Stimulated activated CD4-positive, alpha-beta T cell treated with anti-CD3 and anti-CD28 coated beads, Interleukin-15, amount 100 ng/mL, for 48 hours (primary cell): ENCODE data around the gene GBP4.

ENCODE experiments used
- DNase-seq, 2 donors: peaks; one replicate each; pipeline ENCODE4 v3.0.0-alpha.2; 2020; ENCODE audit warnings: low read depth in 2 of 2

The GBP4 gene

DNA sequence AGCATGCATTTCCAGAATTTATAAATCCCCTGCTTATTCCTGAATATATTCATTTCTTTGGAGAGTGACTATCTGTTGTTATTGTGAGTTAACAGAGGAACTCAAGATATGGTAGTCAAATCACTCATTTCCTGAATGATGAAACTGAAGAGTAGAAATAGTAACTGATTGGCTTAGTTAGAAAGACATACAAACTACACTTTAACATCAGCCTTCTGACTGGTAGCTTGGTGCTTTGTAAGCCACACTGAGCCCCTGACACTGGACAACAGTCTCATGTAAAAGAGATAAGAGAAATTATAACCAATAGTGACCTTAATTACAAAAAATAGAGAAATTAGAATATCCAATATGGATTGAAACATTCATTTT, 27.7 kb downstream of the GBP4 start:
- DNase-seq: no peak

DNA sequence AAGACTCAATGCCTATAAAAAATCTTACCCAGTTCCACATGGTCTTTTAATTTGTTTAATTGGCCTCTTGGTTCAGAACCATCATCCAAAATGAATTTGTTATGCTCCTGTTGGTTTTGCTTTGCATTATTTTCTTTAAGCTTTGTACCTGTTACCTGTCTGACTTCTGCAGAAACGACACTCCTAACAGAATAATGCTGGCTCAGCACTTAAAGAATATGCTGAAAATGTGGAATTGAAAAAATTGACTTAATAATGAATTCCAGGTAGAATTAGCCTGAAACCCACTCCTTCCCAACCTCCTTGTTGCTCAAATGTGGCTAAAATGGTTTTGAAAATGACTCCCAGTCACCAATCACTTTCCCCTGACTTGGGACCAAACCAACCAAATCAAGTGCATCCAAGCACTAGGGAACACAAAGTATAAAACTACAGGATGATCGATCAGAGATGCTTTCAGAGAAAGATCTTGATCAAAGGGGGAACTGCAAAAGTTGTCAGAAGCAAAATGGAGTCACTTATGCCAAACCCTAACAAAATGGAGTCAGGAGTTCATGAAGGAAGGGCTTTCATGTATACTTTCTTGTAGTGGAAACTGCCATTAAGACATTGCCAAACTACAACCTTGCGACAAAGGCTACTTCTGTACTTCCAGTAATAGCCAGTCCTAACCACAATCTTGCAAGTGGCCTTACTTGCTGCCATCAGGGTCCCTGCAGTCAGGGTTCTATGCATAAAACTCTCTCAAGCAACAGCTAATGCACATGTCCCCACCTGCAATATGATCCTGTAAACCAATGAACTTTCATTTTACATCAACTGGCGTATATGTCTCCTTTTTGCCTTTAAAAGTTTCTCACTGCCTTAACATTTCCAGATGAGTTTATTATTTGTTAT, 28.3 kb downstream of the GBP4 start:
- no peak for DNase-seq

DNA sequence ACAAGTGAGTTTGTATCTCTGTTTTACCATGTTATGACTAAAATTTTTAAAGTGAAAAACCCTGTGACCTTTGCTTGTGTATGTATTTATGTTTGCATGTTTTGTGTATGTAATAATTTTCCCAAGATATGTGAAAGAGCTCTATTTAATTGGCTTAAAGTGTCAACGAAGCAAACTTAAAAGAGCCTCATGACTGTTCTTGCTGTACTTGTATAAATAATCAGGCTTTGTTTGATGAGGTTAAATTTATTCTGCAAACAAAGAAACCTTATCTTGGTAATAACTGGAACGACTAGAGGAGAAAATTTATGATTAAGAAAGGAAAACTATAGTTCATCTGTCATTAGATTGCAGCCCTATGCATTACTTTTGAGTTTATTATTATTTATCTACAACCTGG, 29.6 kb downstream of the GBP4 start:
- no peak for DNase-seq

DNA sequence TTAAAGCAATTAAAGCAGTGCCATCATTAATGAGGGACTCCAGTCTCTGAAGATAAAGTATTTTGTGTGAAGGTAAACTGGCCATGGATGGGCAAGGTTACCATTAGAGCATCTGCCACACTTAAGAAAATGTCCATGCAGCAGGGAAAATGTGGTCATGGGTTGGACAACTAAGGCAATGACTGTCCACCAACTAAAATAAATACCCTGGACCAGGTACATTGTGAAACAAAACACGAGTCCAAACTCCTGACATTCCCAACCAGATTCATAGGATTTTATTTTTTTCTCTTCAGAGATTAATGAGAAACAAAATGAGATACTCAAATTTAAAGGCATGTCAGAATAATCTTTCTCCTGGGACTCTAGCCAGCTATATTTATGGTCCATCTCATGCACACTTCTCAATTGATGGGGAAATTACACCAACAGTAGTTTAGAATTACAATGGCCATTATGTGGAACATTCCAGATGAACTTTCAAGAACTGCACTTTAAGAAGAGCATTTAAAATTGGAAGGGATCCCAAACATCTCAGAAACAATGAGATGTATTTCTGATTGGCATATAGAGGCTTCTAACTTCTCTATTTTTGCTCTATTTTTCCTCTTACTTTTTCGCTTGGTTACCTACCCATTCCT, 31.0 kb downstream of the GBP4 start:
- DNase-seq: no peak

DNA sequence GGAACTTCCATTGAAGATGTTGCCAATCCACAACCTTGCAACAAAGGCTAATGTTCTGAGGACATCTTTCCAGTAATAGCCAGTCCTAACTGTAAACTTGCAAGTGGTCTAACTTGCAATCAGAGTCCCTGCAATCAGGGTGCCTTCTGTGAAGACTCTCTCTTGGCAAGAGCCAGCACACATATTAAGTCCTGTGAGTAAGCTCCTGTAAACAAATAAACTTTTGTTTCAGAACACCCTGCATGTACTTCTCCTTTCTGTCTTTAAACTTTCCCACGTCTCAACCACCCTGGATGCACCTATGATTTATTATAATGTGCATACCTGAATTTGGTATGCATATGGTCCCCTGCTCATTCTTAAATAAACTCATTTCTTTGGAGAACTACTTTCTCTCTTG, 32.0 kb downstream of the GBP4 start:
- no peak for DNase-seq

DNA sequence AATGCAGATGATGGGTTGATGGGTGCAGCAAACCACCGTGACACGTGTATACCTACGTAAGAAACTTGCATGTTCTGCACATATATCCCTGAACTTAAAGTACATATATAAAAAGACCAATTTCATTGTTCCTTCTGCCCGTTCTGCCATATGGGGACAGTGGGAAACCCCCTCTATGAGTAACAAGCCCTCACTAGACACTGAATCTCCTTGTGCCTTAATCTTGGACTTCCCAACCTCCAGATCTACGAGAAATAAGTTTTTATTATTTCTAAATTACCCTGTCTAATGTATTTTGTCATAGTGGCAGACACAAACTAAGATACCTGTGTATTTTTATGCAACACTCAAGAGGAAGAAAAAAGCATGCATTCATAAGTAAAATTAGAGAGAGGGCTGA, 32.9 kb downstream of the GBP4 start:
- no peak for DNase-seq

DNA sequence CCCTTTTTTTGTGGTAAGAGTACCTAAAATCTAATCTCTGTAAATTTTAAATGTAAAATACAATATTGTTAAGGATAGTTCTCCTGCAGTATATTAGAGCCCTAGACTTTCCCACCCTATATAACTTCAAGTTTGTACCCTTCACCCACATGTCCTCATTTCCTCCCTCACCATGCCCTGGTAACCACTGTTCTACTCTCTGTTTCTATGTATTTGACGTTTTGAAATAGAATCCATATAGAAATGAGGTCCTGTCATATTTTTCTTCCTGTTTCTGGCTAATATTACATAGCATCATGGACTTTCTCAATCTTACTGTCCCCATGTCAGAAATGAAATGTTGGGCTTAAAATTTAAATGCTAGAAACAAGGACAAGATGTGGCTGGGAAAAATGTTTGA, 47.7 kb downstream of the GBP4 start:
- DNase-seq: no peak

DNA sequence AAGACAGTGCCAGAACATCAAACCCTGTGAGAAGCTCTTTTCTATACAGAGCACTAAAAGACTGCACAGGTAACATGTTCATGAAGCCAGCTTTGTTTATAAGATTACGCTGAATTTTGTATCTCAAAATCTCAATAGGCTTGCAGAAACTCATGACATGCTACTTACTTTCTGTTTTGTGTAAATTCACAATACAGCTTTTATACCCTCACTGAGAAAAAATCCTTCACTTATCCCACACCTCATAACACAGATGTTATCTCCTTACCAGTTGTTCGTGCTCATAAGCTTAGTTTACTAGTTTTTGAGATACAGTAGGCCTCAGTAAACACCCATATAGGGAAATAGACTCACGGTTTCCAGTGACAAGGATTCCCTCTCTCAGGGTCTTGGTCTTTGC, 48.8 kb downstream of the GBP4 start:
- no peak for DNase-seq

DNA sequence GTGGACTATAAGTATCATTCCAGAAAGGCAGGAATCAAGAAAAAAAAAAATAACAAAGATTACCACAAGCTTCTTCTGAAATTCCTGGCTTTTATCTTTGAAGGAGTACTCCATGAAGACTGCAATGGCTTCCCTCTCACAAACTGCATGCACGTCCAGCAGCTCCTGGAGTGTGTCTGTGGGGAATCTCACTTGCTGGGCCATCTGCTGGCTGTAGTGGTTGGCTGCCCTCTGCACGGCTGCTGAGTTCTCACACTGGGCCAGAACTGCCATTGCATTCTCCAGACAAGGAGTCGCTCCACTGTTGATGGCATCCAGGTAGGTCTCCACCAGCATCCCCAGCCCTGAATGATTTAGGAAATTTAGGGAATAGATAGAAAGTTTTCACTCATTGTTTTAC, 49.5 kb downstream of the GBP4 start:
- no peak for DNase-seq

DNA sequence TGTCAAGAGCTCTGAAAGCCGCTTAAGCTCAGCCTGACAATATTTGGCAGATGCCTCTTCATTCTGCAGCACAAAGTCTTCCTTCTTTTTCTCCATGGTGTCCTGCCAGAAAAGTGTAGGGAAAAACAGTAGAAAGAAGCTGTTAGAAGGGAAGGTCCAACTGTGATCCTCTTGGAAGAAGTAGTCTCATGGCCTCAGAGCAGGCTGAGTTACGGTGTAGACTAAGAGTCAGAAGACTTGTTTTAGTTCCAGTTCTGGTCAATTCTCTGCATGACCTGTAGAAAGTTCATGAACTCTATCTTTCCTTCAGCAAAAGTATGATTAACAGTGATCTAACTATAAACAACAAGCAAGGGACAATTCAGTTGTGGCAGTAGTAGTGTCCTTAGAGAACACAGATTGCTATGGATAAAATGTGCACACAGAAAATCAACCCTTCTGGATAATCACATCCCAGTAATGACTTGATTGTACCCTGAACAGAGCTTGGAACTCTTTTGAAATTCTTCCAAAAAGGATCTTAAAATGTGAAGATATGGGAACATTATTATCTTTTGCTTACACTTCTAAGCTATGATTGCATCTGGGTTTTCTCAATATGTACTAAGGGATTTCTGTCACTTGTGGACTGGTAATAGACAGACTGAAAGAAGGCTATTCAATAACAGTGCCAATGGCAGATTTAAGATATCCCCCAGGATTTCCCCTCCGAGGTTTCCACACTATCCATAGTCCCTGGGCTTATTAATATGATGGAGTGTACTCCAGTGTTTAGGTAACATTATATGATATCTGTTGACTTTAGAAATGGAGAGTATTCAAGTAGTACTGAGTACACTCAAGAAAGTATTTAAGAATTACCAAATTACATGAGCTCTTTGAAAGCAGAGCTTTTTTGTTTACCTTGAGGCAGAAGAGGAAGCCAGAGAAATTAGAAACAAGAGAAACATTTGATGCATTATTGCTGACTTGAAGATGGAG, 50.8 kb downstream of the GBP4 start:
- no peak for DNase-seq

DNA sequence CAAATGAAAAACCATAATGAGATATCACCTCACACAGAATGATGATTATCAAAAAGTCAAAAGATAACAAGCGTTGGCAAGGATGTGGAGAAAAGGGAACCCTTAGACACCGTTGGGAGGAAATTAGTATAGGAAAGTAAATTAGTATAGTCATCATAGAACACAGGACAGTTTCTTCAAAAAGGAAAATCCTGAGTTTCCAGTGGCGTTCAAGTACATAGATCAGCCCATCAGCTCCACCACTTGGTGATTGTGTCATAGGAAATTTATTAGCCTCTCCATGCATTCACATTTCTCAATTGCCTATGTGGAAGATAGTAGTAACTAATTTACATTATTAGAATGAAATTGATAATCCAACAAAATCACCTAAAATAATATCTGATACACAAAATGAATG, 52.0 kb downstream of the GBP4 start:
- DNase-seq: no peak

DNA sequence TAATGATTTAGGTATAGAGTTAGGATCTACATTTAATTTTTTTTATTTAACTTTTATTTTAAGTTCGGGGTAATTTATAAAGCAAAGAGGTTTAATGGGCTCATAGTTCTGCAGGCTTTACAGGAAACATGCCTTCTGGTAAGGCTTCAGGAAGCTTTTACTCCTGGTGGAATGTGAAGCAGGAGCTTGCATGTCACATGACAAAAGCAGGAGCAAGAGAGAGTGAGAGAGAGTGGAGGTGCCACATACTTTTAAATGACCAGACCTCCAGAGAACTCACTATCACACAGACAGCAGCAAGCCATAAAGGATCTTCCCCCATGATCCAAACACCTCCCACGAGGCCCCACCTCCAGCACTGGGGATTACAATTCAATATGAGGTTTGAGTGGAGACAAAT, 55.3 kb downstream of the GBP4 start:
- DNase-seq: no peak

DNA sequence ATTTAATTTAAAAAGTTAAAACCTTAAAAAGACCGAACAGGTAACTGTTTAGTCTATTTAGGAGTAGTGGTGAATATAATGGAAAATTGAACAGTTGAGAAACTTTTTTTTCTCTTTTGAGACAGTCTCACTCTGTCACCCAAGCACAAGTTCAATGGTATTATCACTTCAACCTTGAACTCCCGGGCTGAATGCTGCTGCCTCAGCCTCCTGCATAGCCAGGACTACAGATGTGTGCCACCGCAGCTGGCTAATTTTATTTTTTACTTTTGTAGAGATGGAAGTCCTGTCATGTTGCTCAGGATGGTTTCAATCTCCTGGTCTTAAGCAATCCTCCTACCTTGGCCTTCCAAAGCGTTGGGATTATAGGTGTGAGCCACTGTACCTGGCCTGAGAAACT, 56.6 kb downstream of the GBP4 start:
- no peak for DNase-seq

DNA sequence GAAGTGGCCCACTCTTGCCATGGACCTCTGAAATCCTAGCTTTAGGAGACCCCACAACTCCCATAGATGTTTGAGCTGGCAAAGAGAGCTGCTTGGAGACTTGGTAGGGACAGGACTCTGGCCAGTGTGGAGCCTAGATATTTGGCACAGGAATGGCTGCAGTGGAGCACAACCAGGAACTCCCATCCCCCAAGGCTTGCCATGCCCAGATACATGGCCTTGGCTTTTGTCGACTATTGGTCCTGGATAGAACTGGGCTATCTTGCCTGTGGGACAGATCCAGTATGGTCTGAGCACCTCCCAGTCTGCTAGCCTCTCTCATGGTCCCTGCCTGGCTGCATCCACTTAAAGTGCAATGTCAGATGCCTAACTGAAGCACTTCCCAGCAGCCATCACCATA, 65.0 kb downstream of the GBP4 start:
- no peak for DNase-seq
